NOMO-1 treated with DMSO at 0.1 percent for 48 hours (cell line): ENCODE data around the gene DCAF17.
"Not testable (repeated sequence)": the region's sequence is repeated elsewhere in the genome, so short reads cannot be mapped to it uniquely, and the experiment has no call there.

Experiments
- DNase-seq: peaks from one replicate; lab custom pipeline; 2025; ENCODE audit not compliant: unreplicated experiment; lab: John Stamatoyannopoulos, UW

DCAF17 gene

GRCh38 chr2:171512683-171513195, 78.7 kb downstream of the DCAF17 start:
- DNase-seq = no peak

- peak; percentile 60 for DNase-seq
These were observed 79.7 kb downstream of the DCAF17 start for GRCh38 chr2:171513719-171514160.

GRCh38 chr2:171514908-171515582, 81.0 kb downstream of the DCAF17 start:
- DNase-seq = no peak

- DNase-seq = no peak
These were observed 81.8 kb downstream of the DCAF17 start for GRCh38 chr2:171515672-171516298.

GRCh38 chr2:171516793-171517192, 82.8 kb downstream of the DCAF17 start:
- no peak for DNase-seq

GRCh38 chr2:171520471-171520870, 86.4 kb downstream of the DCAF17 start:
- DNase-seq = no peak

- DNase-seq = no peak
These were observed 87.5 kb downstream of the DCAF17 start for GRCh38 chr2:171521361-171522051.

GRCh38 chr2:171522052-171522787, 88.2 kb downstream of the DCAF17 start, which contains the start of gene CYBRD1:
Gene CYBRD1 (plus strand): TSS chr2:171522474. CDS start chr2:171522546, 72 bp downstream.
- peak; percentile 46 for DNase-seq

- DNase-seq = no peak
These were observed 88.7 kb downstream of the DCAF17 start for GRCh38 chr2:171522788-171523087.

- peak; percentile 85 for DNase-seq
These were observed 89.3 kb downstream of the DCAF17 start for GRCh38 chr2:171523088-171524017.

GRCh38 chr2:171524018-171524401, 90.0 kb downstream of the DCAF17 start:
- DNase-seq = peak; percentile 34

- no peak for DNase-seq
These were observed 95.9 kb downstream of the DCAF17 start for GRCh38 chr2:171529914-171530313.

GRCh38 chr2:171530378-171530777, 96.4 kb downstream of the DCAF17 start:
- DNase-seq = no peak

- not testable (repeated sequence) for DNase-seq
These were observed 96.8 kb downstream of the DCAF17 start for GRCh38 chr2:171530859-171531258.

GRCh38 chr2:171531291-171531690, 97.3 kb downstream of the DCAF17 start:
- DNase-seq = peak; percentile 35

- peak; percentile 31 for DNase-seq
These were observed 97.9 kb downstream of the DCAF17 start for GRCh38 chr2:171531836-171532450.

GRCh38 chr2:171533331-171533730, 99.3 kb downstream of the DCAF17 start:
- DNase-seq = no peak
